Fibroblast of lung (primary cell): Measurements from ENCODE around the gene GSTT4.
"Not testable (repeated sequence)": the region's sequence is repeated elsewhere in the genome, so short reads cannot be mapped to it uniquely, and the experiment has no call there.

Experiments used
- EZH2 ChIP-seq: IDR thresholded peaks from 2 replicates; pipeline ENCODE4 v1.5.1; 2012; ENCODE audit warnings: low read length, control low read depth, mild to moderate bottlenecking; ENCODE audit errors: missing control alignments
- TF ChIP-seq, protein P1 (sequence below), 2 donors: IDR thresholded peaks in 1 of 2; conservative IDR thresholded peaks in 1 of 2; 1 replicate in 1 of 2; 2 replicates in 1 of 2; pipeline ENCODE4 v1.5.1; 2011 to 2012; ENCODE audit warnings: low read length in 2 of 2, control low read depth in 1 of 2, inconsistent platforms in 1 of 2, low read depth in 1 of 2, mild to moderate bottlenecking in 1 of 2

DNA sequence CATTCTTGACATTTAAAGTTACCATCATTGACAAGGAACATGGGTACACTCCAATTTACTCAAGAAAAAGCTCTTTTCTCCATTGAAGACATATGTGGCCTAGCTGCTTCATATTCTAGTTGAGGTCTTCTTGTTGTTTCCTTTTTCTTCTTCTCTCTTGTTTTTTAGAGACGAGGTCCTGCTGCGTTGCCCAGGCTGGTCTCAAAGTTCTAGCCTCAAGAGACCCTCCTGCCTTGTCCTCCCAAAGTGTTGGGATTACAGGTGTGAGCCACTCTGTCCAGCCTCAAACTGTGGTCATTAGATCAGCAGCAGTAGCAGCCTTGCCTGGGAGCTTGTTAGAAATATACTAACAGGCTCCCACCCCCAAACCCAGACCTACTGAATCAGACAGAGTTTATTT lies 12.2 kb downstream of the GSTT4 start:
- TF ChIP-seq, protein P1, sequence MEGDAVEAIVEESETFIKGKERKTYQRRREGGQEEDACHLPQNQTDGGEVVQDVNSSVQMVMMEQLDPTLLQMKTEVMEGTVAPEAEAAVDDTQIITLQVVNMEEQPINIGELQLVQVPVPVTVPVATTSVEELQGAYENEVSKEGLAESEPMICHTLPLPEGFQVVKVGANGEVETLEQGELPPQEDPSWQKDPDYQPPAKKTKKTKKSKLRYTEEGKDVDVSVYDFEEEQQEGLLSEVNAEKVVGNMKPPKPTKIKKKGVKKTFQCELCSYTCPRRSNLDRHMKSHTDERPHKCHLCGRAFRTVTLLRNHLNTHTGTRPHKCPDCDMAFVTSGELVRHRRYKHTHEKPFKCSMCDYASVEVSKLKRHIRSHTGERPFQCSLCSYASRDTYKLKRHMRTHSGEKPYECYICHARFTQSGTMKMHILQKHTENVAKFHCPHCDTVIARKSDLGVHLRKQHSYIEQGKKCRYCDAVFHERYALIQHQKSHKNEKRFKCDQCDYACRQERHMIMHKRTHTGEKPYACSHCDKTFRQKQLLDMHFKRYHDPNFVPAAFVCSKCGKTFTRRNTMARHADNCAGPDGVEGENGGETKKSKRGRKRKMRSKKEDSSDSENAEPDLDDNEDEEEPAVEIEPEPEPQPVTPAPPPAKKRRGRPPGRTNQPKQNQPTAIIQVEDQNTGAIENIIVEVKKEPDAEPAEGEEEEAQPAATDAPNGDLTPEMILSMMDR (conservative IDR thresholded peaks at IDR 0.05 in 1 of 2, IDR thresholded peaks at IDR 0.05 in 1 of 2; ENCODE audit: low read depth in 1 of 2, low read length in 2 of 2) = not testable (repeated sequence)
- not testable (repeated sequence) for TF ChIP-seq EZH2
